A673 (cell line): ENCODE data around the gene MRGPRE.

Source experiments
- EZH2 ChIP-seq: fragments of 200-600 bp; sonication (generic); IDR thresholded peaks from 2 replicates; pipeline ENCODE4 v1.6.1; 2017; ENCODE audit warnings: borderline replicate concordance, low read depth, mild to moderate bottlenecking, mixed read lengths, antibody characterized with exemption, low read length; ENCODE audit not compliant: poor library complexity, severe bottlenecking
- TF ChIP-seq, protein P1 (sequence below): fragments of 300-800, 200-600 bp; sonication (generic); conservative IDR thresholded peaks from 2 replicates; pipeline ENCODE4 v1.5.1; 2017; ENCODE audit warnings: low read depth, mild to moderate bottlenecking, antibody characterized with exemption, low read length, moderate library complexity, mixed read lengths

DNA sequence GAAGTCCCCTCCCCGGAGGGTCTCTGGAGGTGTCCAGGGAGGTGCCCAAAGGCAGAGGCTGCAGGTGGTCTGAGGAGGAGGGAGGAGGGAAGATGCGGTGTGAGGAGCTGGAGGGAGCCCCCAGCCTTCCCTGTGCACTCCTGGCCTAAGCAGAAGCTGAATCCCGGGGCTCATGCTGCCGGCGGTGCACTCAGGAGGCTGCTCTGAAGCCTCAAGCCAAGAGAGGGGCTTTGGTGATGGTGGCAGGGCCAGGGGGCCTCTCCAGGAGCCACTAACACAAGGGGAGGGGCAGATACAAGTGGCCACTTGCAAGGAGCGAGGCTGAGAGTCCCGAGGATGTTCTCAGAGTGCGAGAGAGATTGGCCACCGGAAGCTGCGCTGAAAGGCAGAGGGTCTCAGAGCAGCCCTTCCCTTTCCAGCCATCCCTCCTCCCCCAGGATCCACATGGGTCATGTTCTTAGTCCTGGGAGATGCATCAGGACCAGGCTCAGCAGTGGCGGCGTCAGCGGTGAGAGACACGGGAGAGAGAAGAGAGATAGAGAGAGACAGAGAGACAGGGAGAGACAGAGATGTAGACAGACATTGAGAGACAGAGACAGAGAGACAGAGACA is 12.8 kb downstream of the MRGPRE start:
- TF ChIP-seq, protein P1, sequence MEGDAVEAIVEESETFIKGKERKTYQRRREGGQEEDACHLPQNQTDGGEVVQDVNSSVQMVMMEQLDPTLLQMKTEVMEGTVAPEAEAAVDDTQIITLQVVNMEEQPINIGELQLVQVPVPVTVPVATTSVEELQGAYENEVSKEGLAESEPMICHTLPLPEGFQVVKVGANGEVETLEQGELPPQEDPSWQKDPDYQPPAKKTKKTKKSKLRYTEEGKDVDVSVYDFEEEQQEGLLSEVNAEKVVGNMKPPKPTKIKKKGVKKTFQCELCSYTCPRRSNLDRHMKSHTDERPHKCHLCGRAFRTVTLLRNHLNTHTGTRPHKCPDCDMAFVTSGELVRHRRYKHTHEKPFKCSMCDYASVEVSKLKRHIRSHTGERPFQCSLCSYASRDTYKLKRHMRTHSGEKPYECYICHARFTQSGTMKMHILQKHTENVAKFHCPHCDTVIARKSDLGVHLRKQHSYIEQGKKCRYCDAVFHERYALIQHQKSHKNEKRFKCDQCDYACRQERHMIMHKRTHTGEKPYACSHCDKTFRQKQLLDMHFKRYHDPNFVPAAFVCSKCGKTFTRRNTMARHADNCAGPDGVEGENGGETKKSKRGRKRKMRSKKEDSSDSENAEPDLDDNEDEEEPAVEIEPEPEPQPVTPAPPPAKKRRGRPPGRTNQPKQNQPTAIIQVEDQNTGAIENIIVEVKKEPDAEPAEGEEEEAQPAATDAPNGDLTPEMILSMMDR: no peak
- no peak for TF ChIP-seq EZH2
